Esophagus muscularis mucosa (tissue), 4 donors: Measurements from ENCODE around the gene OLIG3. TPM values are rescaled to one million over a fixed set of nuclear protein-coding genes. Genes with fewer than 3 reads are reported as not detected.

Experiments
- DNase-seq: peaks from one replicate; pipeline ENCODE4 v3.0.0-alpha.2; 2017; ENCODE audit errors: extremely low spot score
- H3K27ac ChIP-seq, 4 donors: fragments of 200-600 bp; sonication (generic); replicated peaks in 1 of 4; 1 replicate in 3 of 4; 2 replicates in 1 of 4; pipeline ENCODE4 v1.5.1; 2016 to 2019; ENCODE audit warnings: mild to moderate bottlenecking in 1 of 4
- H3K27me3 ChIP-seq, 4 donors: fragments of 200-600 bp; sonication (generic); one replicate each; pipeline versions ENCODE4 v1.5.1 to v1.6.0; 2016 to 2019
- H3K36me3 ChIP-seq, 4 donors: fragments of 200-600 bp; sonication (generic); one replicate each; pipeline ENCODE4 v1.5.1; 2016 to 2019
- H3K4me1 ChIP-seq, 4 donors: fragments of 200-600 bp; sonication (generic); one replicate each; pipeline ENCODE4 v1.5.1; 2016 to 2019
- H3K4me3 ChIP-seq, 4 donors: fragments of 200-600 bp; sonication (generic); 1 replicate in 2 of 4; 2 replicates in 2 of 4; pipeline ENCODE4 v1.5.1; 2016 to 2019; ENCODE audit warnings: mild to moderate bottlenecking in 4 of 4, moderate library complexity in 1 of 4
- H3K9me3 ChIP-seq, 4 donors: fragments of 200-600 bp; sonication (generic); 1 replicate in 3 of 4; 2 replicates in 1 of 4; pipeline ENCODE4 v1.5.1; 2016 to 2019
- EP300 ChIP-seq: sonication (generic); formaldehyde crosslinking; IDR thresholded peaks from one replicate; pipeline ENCODE4 v1.6.1; 2017; ENCODE audit warnings: antibody characterized with exemption
- POLR2A ChIP-seq: fragments of 450-650 bp; IDR thresholded peaks from one replicate; pipeline ENCODE4 v1.6.1; 2017; ENCODE audit warnings: antibody characterized with exemption, moderate library complexity, mild to moderate bottlenecking, low read depth
- POLR2AphosphoS5 ChIP-seq, 2 donors: sonication (generic); formaldehyde crosslinking; IDR thresholded peaks; one replicate each; pipeline ENCODE4 v1.6.1; 2017; ENCODE audit warnings: antibody characterized with exemption in 2 of 2
- WGBS: methylation state at CpG from one replicate; pipeline ENCODE4 v1.1.5; 2018; 5-methylcytosine and 5-hydroxymethylcytosine counted together
- intact Hi-C: fragments of 100-400 bp; cut with DNase I; formaldehyde crosslinking; loops from one replicate; pipeline ENCODE4 v1.15.1; 2023
- total RNA-seq, 4 donors: library from RNA; depleted of rRNA; stranded (reverse); fragments of >200 nt; gene quantifications; one replicate each; pipeline versions ENCODE4 v1.1.0 to v1.2.1, GENCODE V29; 2016
- TF ChIP-seq, protein P1 (sequence below), 3 experiments: fragments of 200-600 bp in 2 of 3; fragments of 450-650 bp in 1 of 3; sonication (generic) in 2 of 3; IDR thresholded peaks; one replicate each; pipeline ENCODE4 v1.5.1; 2017 to 2019; ENCODE audit warnings: antibody characterized with exemption in 3 of 3, mild to moderate bottlenecking in 2 of 3, moderate library complexity in 1 of 3

OLIG3 gene
- total RNA-seq, 4 donors from 2014 or later, result 0.32 TPM; not detected in 3

DNA sequence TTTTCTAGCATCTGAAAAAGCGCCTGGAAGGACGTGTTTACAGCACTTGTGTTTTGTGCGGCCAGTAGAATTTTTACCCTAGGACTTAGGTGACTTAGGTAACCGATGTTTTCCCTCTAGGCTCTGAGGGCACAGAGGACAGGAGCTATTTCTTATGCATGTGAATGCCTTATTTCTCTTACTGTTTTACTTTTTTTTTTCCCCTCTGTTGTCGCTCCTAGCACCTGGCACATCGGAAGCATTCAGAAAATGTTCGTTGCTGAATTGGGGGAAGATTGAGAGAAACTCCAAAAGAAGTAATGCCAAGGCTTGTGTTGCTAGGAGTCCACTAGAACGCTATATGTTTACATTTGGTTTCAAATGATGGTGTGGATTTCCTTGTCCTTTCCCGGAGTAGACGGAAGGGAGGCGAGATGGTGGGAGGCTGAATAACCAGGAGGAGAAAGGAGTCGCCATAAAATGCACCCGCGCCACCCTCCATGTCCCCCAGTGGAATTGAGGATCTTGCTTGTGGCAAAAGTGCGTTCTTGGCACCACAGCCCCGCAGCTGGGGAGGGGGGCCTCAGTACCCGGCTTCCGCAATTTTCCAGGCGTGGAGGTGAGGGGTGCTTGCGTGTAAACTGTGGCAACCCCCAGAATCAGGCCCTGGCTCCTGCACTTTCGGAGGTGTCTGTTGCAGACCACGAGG is 6.9 kb downstream of the OLIG3 start:
- H3K4me1 ChIP-seq, result peaks cover 15 to 27% (median 25%) of the 10 kb centered on the region in 4 donors
- H3K4me3 ChIP-seq, result no peak overlapping the region
- no peaks in the 10 kb centered on the region for H3K9me3 ChIP-seq
- peaks cover 3 to 91% (median 65%) of the 10 kb centered on the region in 4 donors for H3K27me3 ChIP-seq
- intact Hi-C loops, result no loop called here
- peak; percentile 89 for DNase-seq
- WGBS, result 6% methylated on average over 19 of the region's 22 CpGs
- H3K27ac ChIP-seq, result no peak overlapping the region
- no peaks in the 10 kb centered on the region for H3K36me3 ChIP-seq
- TF ChIP-seq EP300, result no peak
- TF ChIP-seq, protein P1, sequence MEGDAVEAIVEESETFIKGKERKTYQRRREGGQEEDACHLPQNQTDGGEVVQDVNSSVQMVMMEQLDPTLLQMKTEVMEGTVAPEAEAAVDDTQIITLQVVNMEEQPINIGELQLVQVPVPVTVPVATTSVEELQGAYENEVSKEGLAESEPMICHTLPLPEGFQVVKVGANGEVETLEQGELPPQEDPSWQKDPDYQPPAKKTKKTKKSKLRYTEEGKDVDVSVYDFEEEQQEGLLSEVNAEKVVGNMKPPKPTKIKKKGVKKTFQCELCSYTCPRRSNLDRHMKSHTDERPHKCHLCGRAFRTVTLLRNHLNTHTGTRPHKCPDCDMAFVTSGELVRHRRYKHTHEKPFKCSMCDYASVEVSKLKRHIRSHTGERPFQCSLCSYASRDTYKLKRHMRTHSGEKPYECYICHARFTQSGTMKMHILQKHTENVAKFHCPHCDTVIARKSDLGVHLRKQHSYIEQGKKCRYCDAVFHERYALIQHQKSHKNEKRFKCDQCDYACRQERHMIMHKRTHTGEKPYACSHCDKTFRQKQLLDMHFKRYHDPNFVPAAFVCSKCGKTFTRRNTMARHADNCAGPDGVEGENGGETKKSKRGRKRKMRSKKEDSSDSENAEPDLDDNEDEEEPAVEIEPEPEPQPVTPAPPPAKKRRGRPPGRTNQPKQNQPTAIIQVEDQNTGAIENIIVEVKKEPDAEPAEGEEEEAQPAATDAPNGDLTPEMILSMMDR (IDR thresholded peaks at IDR 0.05), result no peak
- TF ChIP-seq POLR2A, result no peak
- no peak for TF ChIP-seq POLR2AphosphoS5 (IDR thresholded peaks at IDR 0.05)

- Histone ChIP-seq H3K36me3 (no peaks in the 10 kb centered on the region), H3K27ac (no peak overlapping the region), H3K9me3 (no peaks in the 10 kb centered on the region), H3K4me1 (peaks cover 15 to 27% (median 25%) of the 10 kb centered on the region in 4 donors), H3K4me3 (no peak overlapping the region), H3K27me3 (peaks cover 0 to 83% (median 60%) of the 10 kb centered on the region in 4 donors)
- intact Hi-C loops, result no loop called here
- WGBS, result 7% methylated on average over 6 of the region's 6 CpGs
- peak; percentile 72 for DNase-seq
- TF ChIP-seq EP300 (no peak), POLR2AphosphoS5 (IDR thresholded peaks at IDR 0.05) (no peak), POLR2A (no peak)
- TF ChIP-seq, protein P1 (IDR thresholded peaks at IDR 0.05), result no peak
Measured at GRCh38 chr6:137486416-137486815, 7.8 kb downstream of the OLIG3 start.

GRCh38 chr6:137480431-137480830 is 13.8 kb downstream of the OLIG3 start:
- DNase-seq, result peak; percentile 91
- TF ChIP-seq POLR2A (no peak), POLR2AphosphoS5 (IDR thresholded peaks at IDR 0.05) (no peak), EP300 (no peak)
- TF ChIP-seq, protein P1 (IDR thresholded peaks at IDR 0.05), result no peak
- no peaks in the 10 kb centered on the region for H3K36me3 ChIP-seq
- H3K9me3 ChIP-seq, result no peaks in the 10 kb centered on the region
- no peaks in the 10 kb centered on the region for H3K4me1 ChIP-seq
- H3K27ac ChIP-seq, result no peak overlapping the region
- H3K27me3 ChIP-seq, result peaks cover 0 to 26% (median 3%) of the 10 kb centered on the region in 4 donors
- 50% methylated on average over 3 of the region's 3 CpGs for WGBS
- H3K4me3 ChIP-seq, result no peak overlapping the region
- intact Hi-C loops, result no loop called here

GRCh38 chr6:137475103-137475502 is 19.1 kb downstream of the OLIG3 start:
- peak; percentile 12 for DNase-seq
- Histone ChIP-seq H3K27ac (no peak overlapping the region), H3K9me3 (no peaks in the 10 kb centered on the region), H3K4me3 (no peak overlapping the region), H3K27me3 (peaks cover 0 to 16% (median 0%) of the 10 kb centered on the region in 4 donors), H3K36me3 (no peaks in the 10 kb centered on the region), H3K4me1 (no peaks in the 10 kb centered on the region)
- TF ChIP-seq POLR2AphosphoS5 (IDR thresholded peaks at IDR 0.05), result no peak
- TF ChIP-seq, protein P1 (IDR thresholded peaks at IDR 0.05), result peak in 1 of 3 experiments; percentile 16
- WGBS, result 53% methylated on average over 2 of the region's 2 CpGs
- intact Hi-C loops, result no loop called here
